Transverse colon (tissue), 4 donors: ENCODE results near the gene CADM2.

ENCODE experiments used
- EP300 ChIP-seq: sonication (generic); formaldehyde crosslinking; IDR thresholded peaks from one replicate; pipeline ENCODE4 v1.6.1; 2017; ENCODE audit warnings: antibody characterized with exemption, low read depth
- POLR2A ChIP-seq: fragments of 450-650 bp; IDR thresholded peaks from one replicate; pipeline ENCODE4 v1.6.1; 2016; ENCODE audit warnings: antibody characterized with exemption, mild to moderate bottlenecking, moderate library complexity
- POLR2AphosphoS5 ChIP-seq, 3 donors: sonication (generic); formaldehyde crosslinking; IDR thresholded peaks; one replicate each; pipeline ENCODE4 v1.6.1; 2016; ENCODE audit warnings: antibody characterized with exemption in 3 of 3
- TF ChIP-seq, protein P1 (sequence below), 5 experiments: fragments of 200-600 bp in 3 of 5; fragments of 450-650 bp in 2 of 5; sonication (generic) in 3 of 5; IDR thresholded peaks; 1 replicate in 2 of 5; 2 replicates in 3 of 5; pipeline ENCODE4 v1.5.1; 2016 to 2017; ENCODE audit warnings: antibody characterized with exemption in 5 of 5, inconsistent platforms in 3 of 5, mild to moderate bottlenecking in 2 of 5, moderate library complexity in 1 of 5

DNA sequence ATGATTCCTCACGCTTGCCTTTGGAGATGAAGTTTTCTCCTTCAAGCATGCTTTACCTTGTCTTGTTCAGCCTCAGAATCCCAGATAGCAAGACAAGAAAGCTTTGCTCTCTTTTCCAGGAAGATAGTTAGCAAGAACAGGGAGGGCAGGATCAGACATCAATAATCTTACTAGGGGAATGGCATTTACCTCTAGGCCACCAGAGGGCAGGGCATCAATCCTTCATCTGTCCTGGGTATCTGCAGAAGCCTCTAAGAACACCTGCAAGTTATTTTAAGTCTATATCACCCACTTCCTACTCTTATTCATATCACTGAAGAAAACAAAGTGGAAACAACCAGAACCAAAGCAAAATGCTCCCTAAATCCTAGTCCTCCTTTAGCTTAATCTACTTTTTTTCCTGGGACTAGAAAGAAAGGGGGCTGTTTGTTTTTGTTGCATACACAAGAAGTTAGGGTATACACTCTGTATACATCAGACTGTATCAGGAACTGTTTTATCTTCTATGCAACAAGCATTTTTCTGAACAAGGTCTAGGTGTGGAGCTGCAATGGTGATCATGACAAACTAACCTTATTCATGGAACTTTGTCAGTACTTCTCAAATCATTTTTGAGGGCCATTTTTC is 862.5 kb downstream of the CADM2 start:
- TF ChIP-seq, protein P1, sequence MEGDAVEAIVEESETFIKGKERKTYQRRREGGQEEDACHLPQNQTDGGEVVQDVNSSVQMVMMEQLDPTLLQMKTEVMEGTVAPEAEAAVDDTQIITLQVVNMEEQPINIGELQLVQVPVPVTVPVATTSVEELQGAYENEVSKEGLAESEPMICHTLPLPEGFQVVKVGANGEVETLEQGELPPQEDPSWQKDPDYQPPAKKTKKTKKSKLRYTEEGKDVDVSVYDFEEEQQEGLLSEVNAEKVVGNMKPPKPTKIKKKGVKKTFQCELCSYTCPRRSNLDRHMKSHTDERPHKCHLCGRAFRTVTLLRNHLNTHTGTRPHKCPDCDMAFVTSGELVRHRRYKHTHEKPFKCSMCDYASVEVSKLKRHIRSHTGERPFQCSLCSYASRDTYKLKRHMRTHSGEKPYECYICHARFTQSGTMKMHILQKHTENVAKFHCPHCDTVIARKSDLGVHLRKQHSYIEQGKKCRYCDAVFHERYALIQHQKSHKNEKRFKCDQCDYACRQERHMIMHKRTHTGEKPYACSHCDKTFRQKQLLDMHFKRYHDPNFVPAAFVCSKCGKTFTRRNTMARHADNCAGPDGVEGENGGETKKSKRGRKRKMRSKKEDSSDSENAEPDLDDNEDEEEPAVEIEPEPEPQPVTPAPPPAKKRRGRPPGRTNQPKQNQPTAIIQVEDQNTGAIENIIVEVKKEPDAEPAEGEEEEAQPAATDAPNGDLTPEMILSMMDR (IDR thresholded peaks at IDR 0.05), result peak; percentile 25 to 51 (median 39)
- TF ChIP-seq POLR2AphosphoS5 (IDR thresholded peaks at IDR 0.05) (no peak), POLR2A (no peak), EP300 (no peak)
